GM12878 (cell line): ENCODE results near the gene OR2AP1. TPM values are rescaled to one million over a fixed set of nuclear protein-coding genes. Genes with fewer than 3 reads are reported as not detected.

Experiments
- ASH2L ChIP-seq: fragments of 300-600, 200-600 bp; sonication (generic); IDR thresholded peaks from 2 replicates; pipeline ENCODE4 v1.6.1; 2017; ENCODE audit warnings: low read depth, mild to moderate bottlenecking, borderline replicate concordance
- BACH1 ChIP-seq: fragments of 450-650 bp; IDR thresholded peaks from 2 replicates; pipeline ENCODE4 v1.6.1; 2017; ENCODE audit warnings: mild to moderate bottlenecking, borderline replicate concordance
- CREM ChIP-seq: IDR thresholded peaks from 2 replicates; pipeline ENCODE4 v1.6.1; 2014; ENCODE audit warnings: antibody characterized with exemption, low read depth
- RAD21 ChIP-seq: IDR thresholded peaks from 2 replicates; pipeline ENCODE4 v1.6.1; 2011; ENCODE audit warnings: mild to moderate bottlenecking, low read depth, low read length, moderate library complexity; ENCODE audit not compliant: insufficient read depth
- RB1 ChIP-seq: fragments of 450-650 bp; formaldehyde crosslinking; IDR thresholded peaks from 2 replicates; pipeline ENCODE4 v1.6.1; 2017; ENCODE audit warnings: mild to moderate bottlenecking, borderline replicate concordance
- RUNX3 ChIP-seq: IDR thresholded peaks from 2 replicates; pipeline ENCODE4 v1.6.1; 2012; ENCODE audit warnings: low read length, inconsistent platforms
- SMC3 ChIP-seq: IDR thresholded peaks from 2 replicates; pipeline ENCODE4 v1.6.1; 2011; ENCODE audit warnings: low read length, improper control_type of control experiment, borderline replicate concordance
- SUPT20H ChIP-seq: IDR thresholded peaks from 2 replicates; pipeline ENCODE4 v1.6.1; 2011; ENCODE audit warnings: low read depth, mild to moderate bottlenecking, low read length, moderate library complexity, borderline replicate concordance; ENCODE audit not compliant: control insufficient read depth
- TBL1XR1 ChIP-seq: IDR thresholded peaks from 2 replicates; pipeline ENCODE4 v1.6.1; 2012; ENCODE audit warnings: low read depth, low read length, improper control_type of control experiment
- polyA plus RNA-seq, 11 experiments: library from polyadenylated mRNA; depleted of rRNA in 4 of 11; unstranded in 6 of 11; stranded (reverse) in 5 of 11; fragments of >200 nt; fragmentation: Nextera tagmentation in 4 of 11; fragmentation: Illumina TruSeq in 1 of 11; extraction: Ambion mirVana in 4 of 11; extraction: Trizol in 1 of 11; gene quantifications; 1 replicate in 1 of 11; 2 replicates in 10 of 11; pipeline versions ENCODE4 v1.2.1 to v1.2.3, GENCODE V29; 2011 to 2016; ENCODE audit warnings: inconsistent platforms in 2 of 11, missing spikeins in 2 of 11, low read depth in 1 of 11
- total RNA-seq, 4 experiments: library from RNA; depleted of rRNA in 3 of 4; stranded (reverse); fragments of >200 nt in 3 of 4; fragmentation: Illumina TruSeq in 1 of 4; extraction: Trizol in 1 of 4; gene quantifications; 2 replicates each; pipeline versions ENCODE4 v1.2.1 to v1.2.3, GENCODE V29; 2013 to 2021
- TF ChIP-seq, protein P1 (sequence below): IDR thresholded peaks from 2 replicates; pipeline ENCODE4 v1.6.1; 2011; ENCODE audit warnings: borderline replicate concordance, low read depth, mild to moderate bottlenecking, moderate library complexity, mixed read lengths, low read length; ENCODE audit not compliant: insufficient read depth; ENCODE audit errors: extremely low read length
- TF ChIP-seq, protein P2 (sequence below): fragments of 450-650 bp; IDR thresholded peaks from 2 replicates; pipeline ENCODE4 v1.6.1; 2017; ENCODE audit warnings: borderline replicate concordance
- TF ChIP-seq, protein P3 (sequence below): fragments of 450-650 bp; IDR thresholded peaks from 2 replicates; pipeline ENCODE4 v1.6.1; 2016; ENCODE audit warnings: mild to moderate bottlenecking
- TF ChIP-seq, protein P4 (sequence below): fragments of 450-650 bp; IDR thresholded peaks from 2 replicates; pipeline ENCODE4 v1.6.1; 2016; ENCODE audit warnings: mild to moderate bottlenecking, moderate library complexity, borderline replicate concordance
- TF ChIP-seq, protein P5 (sequence below): fragments of 450-650 bp; IDR thresholded peaks from 2 replicates; pipeline ENCODE4 v1.6.1; 2014; ENCODE audit warnings: mild to moderate bottlenecking
- TF ChIP-seq, protein P6 (sequence below): IDR thresholded peaks from 2 replicates; pipeline ENCODE4 v1.6.1; 2011; ENCODE audit warnings: mild to moderate bottlenecking, low read depth, low read length, moderate library complexity; ENCODE audit not compliant: insufficient replicate concordance
- TF ChIP-seq, protein P7 (sequence below): fragments of 450-650 bp; formaldehyde crosslinking; IDR thresholded peaks from 2 replicates; pipeline ENCODE4 v1.4.0; 2020; ENCODE audit warnings: mild to moderate bottlenecking, moderate library complexity

The OR2AP1 gene
- total and polyA plus RNA-seq, 10 of the 15 experiments (the other 5 are each of a cell fraction or from before 2014, with no cell fraction given), result not detected

DNA sequence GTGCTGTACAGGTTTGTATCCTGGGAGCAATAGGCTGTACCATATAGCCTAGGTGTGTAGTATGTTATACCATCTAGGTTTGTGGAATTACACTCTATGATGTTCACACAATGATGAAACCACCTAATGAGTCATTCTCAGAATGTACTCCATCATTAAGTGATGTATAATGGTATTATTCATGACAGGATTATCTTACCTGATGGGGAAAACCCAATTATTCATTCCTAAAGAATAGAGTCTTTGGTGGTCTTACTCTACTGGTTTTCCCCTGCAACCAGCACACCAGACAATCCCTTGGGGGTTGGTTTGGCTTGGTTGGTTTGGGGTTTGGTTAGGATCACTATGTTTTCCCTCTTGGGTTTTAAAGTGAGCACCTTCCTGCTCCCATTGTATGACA is 51.8 kb downstream of the OR2AP1 start (continued):
- TF ChIP-seq RB1 (no peak), CREM (peak; percentile 84), SMC3 (no peak), SUPT20H (no peak), BACH1 (no peak), RUNX3 (peak; percentile 98), ASH2L (no peak), TBL1XR1 (0 out of 2 replicates have a peak, but pooled peaks have one; percentile 14), RAD21 (no peak)
- TF ChIP-seq, protein P1, sequence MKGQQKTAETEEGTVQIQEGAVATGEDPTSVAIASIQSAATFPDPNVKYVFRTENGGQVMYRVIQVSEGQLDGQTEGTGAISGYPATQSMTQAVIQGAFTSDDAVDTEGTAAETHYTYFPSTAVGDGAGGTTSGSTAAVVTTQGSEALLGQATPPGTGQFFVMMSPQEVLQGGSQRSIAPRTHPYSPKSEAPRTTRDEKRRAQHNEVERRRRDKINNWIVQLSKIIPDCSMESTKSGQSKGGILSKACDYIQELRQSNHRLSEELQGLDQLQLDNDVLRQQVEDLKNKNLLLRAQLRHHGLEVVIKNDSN, result no peak
- TF ChIP-seq, protein P2, sequence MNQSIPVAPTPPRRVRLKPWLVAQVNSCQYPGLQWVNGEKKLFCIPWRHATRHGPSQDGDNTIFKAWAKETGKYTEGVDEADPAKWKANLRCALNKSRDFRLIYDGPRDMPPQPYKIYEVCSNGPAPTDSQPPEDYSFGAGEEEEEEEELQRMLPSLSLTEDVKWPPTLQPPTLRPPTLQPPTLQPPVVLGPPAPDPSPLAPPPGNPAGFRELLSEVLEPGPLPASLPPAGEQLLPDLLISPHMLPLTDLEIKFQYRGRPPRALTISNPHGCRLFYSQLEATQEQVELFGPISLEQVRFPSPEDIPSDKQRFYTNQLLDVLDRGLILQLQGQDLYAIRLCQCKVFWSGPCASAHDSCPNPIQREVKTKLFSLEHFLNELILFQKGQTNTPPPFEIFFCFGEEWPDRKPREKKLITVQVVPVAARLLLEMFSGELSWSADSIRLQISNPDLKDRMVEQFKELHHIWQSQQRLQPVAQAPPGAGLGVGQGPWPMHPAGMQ, result no peak
- TF ChIP-seq, protein P3, sequence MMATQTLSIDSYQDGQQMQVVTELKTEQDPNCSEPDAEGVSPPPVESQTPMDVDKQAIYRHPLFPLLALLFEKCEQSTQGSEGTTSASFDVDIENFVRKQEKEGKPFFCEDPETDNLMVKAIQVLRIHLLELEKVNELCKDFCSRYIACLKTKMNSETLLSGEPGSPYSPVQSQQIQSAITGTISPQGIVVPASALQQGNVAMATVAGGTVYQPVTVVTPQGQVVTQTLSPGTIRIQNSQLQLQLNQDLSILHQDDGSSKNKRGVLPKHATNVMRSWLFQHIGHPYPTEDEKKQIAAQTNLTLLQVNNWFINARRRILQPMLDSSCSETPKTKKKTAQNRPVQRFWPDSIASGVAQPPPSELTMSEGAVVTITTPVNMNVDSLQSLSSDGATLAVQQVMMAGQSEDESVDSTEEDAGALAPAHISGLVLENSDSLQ, result peak; percentile 59
- TF ChIP-seq, protein P4, sequence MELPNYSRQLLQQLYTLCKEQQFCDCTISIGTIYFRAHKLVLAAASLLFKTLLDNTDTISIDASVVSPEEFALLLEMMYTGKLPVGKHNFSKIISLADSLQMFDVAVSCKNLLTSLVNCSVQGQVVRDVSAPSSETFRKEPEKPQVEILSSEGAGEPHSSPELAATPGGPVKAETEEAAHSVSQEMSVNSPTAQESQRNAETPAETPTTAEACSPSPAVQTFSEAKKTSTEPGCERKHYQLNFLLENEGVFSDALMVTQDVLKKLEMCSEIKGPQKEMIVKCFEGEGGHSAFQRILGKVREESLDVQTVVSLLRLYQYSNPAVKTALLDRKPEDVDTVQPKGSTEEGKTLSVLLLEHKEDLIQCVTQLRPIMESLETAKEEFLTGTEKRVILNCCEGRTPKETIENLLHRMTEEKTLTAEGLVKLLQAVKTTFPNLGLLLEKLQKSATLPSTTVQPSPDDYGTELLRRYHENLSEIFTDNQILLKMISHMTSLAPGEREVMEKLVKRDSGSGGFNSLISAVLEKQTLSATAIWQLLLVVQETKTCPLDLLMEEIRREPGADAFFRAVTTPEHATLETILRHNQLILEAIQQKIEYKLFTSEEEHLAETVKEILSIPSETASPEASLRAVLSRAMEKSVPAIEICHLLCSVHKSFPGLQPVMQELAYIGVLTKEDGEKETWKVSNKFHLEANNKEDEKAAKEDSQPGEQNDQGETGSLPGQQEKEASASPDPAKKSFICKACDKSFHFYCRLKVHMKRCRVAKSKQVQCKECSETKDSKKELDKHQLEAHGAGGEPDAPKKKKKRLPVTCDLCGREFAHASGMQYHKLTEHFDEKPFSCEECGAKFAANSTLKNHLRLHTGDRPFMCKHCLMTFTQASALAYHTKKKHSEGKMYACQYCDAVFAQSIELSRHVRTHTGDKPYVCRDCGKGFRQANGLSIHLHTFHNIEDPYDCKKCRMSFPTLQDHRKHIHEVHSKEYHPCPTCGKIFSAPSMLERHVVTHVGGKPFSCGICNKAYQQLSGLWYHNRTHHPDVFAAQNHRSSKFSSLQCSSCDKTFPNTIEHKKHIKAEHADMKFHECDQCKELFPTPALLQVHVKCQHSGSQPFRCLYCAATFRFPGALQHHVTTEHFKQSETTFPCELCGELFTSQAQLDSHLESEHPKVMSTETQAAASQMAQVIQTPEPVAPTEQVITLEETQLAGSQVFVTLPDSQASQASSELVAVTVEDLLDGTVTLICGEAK, result no peak
- TF ChIP-seq, protein P5, sequence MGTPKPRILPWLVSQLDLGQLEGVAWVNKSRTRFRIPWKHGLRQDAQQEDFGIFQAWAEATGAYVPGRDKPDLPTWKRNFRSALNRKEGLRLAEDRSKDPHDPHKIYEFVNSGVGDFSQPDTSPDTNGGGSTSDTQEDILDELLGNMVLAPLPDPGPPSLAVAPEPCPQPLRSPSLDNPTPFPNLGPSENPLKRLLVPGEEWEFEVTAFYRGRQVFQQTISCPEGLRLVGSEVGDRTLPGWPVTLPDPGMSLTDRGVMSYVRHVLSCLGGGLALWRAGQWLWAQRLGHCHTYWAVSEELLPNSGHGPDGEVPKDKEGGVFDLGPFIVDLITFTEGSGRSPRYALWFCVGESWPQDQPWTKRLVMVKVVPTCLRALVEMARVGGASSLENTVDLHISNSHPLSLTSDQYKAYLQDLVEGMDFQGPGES, result no peak
- TF ChIP-seq, protein P6, sequence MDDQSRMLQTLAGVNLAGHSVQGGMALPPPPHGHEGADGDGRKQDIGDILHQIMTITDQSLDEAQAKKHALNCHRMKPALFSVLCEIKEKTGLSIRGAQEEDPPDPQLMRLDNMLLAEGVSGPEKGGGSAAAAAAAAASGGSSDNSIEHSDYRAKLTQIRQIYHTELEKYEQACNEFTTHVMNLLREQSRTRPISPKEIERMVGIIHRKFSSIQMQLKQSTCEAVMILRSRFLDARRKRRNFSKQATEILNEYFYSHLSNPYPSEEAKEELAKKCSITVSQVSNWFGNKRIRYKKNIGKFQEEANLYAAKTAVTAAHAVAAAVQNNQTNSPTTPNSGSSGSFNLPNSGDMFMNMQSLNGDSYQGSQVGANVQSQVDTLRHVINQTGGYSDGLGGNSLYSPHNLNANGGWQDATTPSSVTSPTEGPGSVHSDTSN, result no peak
- TF ChIP-seq, protein P7, sequence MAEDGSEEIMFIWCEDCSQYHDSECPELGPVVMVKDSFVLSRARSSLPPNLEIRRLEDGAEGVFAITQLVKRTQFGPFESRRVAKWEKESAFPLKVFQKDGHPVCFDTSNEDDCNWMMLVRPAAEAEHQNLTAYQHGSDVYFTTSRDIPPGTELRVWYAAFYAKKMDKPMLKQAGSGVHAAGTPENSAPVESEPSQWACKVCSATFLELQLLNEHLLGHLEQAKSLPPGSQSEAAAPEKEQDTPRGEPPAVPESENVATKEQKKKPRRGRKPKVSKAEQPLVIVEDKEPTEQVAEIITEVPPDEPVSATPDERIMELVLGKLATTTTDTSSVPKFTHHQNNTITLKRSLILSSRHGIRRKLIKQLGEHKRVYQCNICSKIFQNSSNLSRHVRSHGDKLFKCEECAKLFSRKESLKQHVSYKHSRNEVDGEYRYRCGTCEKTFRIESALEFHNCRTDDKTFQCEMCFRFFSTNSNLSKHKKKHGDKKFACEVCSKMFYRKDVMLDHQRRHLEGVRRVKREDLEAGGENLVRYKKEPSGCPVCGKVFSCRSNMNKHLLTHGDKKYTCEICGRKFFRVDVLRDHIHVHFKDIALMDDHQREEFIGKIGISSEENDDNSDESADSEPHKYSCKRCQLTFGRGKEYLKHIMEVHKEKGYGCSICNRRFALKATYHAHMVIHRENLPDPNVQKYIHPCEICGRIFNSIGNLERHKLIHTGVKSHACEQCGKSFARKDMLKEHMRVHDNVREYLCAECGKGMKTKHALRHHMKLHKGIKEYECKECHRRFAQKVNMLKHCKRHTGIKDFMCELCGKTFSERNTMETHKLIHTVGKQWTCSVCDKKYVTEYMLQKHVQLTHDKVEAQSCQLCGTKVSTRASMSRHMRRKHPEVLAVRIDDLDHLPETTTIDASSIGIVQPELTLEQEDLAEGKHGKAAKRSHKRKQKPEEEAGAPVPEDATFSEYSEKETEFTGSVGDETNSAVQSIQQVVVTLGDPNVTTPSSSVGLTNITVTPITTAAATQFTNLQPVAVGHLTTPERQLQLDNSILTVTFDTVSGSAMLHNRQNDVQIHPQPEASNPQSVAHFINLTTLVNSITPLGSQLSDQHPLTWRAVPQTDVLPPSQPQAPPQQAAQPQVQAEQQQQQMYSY (CRISPR knock-in tag), result no peak
